Stimulated activated naive CD8-positive, alpha-beta T cell treated with anti-CD3 and anti-CD28 coated beads, Interleukin-15, Interleukin-2, amounts not matched to agents 100 ng/mL and 50 ng/mL, for 24 hours (primary cell): ENCODE results near the gene HBA1.
"Not testable (repeated sequence)": the region's sequence is repeated elsewhere in the genome, so short reads cannot be mapped to it uniquely, and the experiment has no call there.

Source experiments
- H3K27ac Mint-ChIP-seq: one replicate; pipeline ENCODE4 v1.8.0; 2021; ENCODE audit warnings: mild to moderate bottlenecking, mixed read lengths
- H3K27me3 Mint-ChIP-seq: one replicate; pipeline ENCODE4 v1.8.0; 2021; ENCODE audit warnings: mixed read lengths
- H3K36me3 Mint-ChIP-seq: one replicate; pipeline ENCODE4 v1.8.0; 2021; ENCODE audit warnings: low read depth, mixed read lengths
- H3K4me1 Mint-ChIP-seq: one replicate; pipeline ENCODE4 v1.8.0; 2021; ENCODE audit warnings: low read depth, mixed read lengths
- H3K4me3 Mint-ChIP-seq: one replicate; pipeline ENCODE4 v1.8.0; 2021; ENCODE audit warnings: mild to moderate bottlenecking, mixed read lengths
- H3K9me3 Mint-ChIP-seq: one replicate; pipeline ENCODE4 v1.8.0; 2021; ENCODE audit warnings: mixed read lengths

The HBA1 gene

DNA sequence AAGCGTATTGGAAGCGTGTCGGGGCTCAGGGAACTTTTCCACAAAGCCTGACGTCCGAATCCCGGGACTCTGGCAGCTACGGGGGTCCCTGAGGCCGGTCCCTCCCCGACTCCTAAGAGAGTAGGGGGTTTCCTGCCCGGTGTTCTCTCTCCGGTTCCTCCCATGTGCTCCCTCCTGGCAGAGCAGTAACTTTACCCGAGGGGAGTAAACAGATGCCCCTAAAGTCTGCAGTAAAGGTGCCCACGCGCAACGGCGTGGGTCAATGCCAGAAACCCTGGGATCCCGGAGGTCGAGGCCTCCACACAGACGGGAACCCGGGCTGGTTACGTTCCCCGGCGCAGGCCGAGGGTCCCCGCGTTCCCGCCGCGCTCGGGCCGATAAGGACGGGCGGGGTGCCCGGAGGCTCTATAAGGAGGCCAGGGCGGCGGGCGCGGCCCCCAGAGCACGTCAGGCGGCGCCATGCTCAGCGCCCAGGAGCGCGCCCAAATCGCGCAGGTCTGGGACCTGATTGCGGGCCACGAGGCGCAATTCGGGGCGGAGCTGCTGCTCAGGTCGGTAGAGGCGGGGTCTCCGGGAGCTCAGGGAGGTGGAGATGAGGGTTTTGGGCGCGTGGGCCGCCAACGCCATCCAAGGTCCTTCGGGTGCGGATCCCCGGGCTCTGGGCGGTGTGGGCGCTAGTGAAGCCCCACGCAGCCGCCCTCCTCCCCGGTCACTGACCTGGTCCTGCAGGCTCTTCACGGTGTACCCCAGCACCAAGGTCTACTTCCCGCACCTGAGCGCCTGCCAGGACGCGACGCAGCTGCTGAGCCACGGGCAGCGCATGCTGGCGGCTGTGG is 10.7 kb upstream of the HBA1 start, which contains the start of gene HBM:
HBM (plus strand) TSS at position 440 of the 836 bp plus-strand sequence; CDS start at position 460, 20 bp downstream.
- Mint-ChIP-seq H3K36me3 (no peaks in the 10 kb centered on the region), H3K9me3 (no peaks in the 10 kb centered on the region), H3K4me1 (peaks cover 16% of the 10 kb centered on the region), H3K27me3 (peaks cover 51% of the 10 kb centered on the region), H3K27ac (no peak within 1 kb of the TSS), H3K4me3 (peak within 1 kb of the TSS; percentile 30)

DNA sequence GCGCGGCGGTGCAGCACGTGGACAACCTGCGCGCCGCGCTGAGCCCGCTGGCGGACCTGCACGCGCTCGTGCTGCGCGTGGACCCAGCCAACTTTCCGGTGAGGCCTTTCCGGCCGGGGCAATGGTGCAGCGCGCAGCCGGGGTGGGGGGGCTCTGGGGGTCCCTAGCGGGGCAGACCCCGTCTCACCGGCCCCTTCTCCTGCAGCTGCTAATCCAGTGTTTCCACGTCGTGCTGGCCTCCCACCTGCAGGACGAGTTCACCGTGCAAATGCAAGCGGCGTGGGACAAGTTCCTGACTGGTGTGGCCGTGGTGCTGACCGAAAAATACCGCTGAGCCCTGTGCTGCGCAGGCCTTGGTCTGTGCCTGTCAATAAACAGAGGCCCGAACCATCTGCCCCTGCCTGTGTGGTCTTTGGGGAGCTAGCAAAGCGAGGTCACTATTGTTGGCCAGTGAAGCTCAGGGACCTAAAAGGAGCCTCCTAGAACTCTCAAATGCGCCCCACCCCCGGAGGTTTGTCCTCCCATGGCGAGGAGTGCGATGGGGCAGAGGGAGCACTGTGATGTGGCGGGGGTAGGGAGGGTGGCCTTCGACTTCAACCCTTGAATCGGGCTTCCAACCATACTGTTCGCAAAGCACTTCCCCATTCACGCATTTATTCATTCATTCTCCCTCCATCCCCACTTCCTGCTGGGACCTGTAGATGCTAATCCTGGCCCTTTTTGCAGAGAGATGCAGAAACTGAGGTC is 9.9 kb upstream of the HBA1 start:
- peaks cover 16% of the 10 kb centered on the region for H3K4me1 Mint-ChIP-seq
- peaks cover 50% of the 10 kb centered on the region for H3K27me3 Mint-ChIP-seq
- no peak overlapping the region for H3K27ac Mint-ChIP-seq
- no peaks in the 10 kb centered on the region for H3K36me3 Mint-ChIP-seq
- peak overlapping the region; percentile 30 for H3K4me3 Mint-ChIP-seq
- H3K9me3 Mint-ChIP-seq, result no peaks in the 10 kb centered on the region

DNA sequence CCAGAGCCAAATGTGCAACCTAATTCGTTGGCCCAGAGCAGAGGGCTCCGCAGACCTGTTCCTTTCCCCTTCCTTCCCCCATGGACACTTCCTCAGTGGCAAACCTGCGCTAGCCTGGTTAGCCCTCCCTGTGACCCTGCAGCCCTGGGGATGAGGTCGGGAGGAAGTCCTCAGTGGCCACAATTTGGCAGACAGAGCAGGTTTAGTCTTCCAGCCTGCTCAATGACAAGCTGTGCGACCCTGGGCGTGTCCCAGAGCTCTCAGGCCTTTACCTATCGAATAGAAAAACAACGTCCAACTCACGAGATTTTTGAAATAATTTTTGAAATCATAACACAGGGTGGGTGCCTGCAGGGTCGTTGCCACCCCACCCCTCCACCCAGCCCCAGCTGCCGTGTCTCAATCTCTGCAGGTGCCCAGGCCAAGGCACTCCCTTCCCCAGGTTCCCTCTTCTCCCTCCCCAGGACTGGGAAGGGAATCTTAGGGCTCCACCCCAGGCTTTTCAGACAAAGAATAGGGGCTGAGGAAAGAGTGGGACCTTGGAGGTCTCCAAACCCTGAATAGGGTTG is 9.3 kb upstream of the HBA1 start:
- Mint-ChIP-seq H3K4me3 (no peak overlapping the region), H3K36me3 (no peaks in the 10 kb centered on the region), H3K9me3 (no peaks in the 10 kb centered on the region), H3K27me3 (peaks cover 55% of the 10 kb centered on the region), H3K27ac (no peak overlapping the region), H3K4me1 (peaks cover 16% of the 10 kb centered on the region)

DNA sequence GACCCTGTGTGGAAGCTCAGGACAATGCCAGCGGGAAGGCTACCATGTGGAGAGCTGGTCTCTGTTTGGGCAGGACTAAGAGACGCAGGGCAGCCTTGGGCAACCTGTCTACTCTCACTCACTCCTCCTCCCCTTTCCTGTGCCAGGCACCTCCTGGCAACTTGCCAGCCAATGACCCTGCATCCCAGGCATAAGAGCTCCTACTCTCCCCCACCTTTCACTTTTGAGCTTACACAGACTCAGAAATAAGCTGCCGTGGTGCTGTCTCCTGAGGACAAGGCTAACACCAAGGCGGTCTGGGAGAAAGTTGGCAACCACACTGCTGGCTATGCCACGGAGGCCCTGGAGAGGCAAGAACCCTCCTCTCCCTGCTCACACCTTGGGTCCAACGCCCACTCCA is 8.1 kb upstream of the HBA1 start:
- H3K9me3 Mint-ChIP-seq, result no peaks in the 10 kb centered on the region
- H3K4me3 Mint-ChIP-seq, result no peak overlapping the region
- H3K27me3 Mint-ChIP-seq, result peaks cover 53% of the 10 kb centered on the region
- H3K36me3 Mint-ChIP-seq, result no peaks in the 10 kb centered on the region
- no peak overlapping the region for H3K27ac Mint-ChIP-seq
- H3K4me1 Mint-ChIP-seq, result peaks cover 17% of the 10 kb centered on the region

DNA sequence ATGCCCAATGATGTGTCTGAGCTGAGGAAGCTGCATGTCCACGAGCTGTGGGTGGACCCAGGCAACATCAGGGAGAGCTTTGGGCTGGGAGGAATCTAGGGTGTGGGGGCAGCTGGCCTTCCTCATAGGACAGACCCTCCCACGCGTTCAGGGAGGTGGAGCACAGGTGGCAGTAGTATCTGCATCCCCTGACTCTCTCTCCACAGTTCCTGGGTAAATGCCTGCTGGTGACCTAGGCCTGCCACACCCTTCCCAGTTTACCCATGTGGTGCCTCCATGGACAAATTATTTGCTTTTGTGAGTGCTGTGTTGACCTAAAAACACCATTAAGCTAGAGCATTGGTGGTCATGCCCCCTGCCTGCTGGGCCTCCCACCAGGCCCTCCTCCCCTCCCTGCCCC is 7.5 kb upstream of the HBA1 start:
- H3K27me3 Mint-ChIP-seq, result peaks cover 59% of the 10 kb centered on the region

DNA sequence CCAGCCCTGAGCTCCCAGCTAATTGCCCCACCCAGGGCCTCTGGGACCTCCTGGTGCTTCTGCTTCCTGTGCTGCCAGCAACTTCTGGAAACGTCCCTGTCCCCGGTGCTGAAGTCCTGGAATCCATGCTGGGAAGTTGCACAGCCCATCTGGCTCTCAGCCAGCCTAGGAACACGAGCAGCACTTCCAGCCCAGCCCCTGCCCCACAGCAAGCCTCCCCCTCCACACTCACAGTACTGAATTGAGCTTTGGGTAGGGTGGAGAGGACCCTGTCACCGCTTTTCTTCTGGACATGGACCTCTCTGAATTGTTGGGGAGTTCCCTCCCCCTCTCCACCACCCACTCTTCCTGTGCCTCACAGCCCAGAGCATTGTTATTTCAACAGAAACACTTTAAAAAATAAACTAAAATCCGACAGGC is 6.4 kb upstream of the HBA1 start:
- not testable (repeated sequence) for H3K27ac Mint-ChIP-seq, H3K36me3 Mint-ChIP-seq, H3K4me3 Mint-ChIP-seq, H3K9me3 Mint-ChIP-seq
- peaks cover 22% of the 10 kb centered on the region for H3K4me1 Mint-ChIP-seq
- peaks cover 68% of the 10 kb centered on the region for H3K27me3 Mint-ChIP-seq

More for the DNA sequence above, 7.5 kb upstream of the HBA1 start:
- Mint-ChIP-seq H3K9me3 (no peaks in the 10 kb centered on the region), H3K4me1 (peaks cover 19% of the 10 kb centered on the region), H3K27ac (no peak overlapping the region), H3K4me3 (no peak overlapping the region), H3K36me3 (no peaks in the 10 kb centered on the region)

DNA sequence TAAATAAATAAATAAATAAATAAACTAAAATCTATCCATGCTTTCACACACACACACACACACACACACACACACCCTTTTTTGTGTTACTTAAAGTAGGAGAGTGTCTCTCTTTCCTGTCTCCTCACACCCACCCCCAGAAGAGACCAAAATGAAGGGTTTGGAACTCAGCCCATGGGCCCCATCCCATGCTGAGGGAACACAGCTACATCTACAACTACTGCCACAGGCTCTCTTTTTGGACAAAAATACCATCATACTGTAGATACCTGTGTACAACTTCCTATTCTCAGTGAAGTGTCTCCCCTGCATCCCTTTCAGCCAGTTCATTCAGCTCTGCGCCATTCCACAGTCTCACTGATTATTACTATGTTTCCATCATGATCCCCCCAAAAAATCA is 5.7 kb upstream of the HBA1 start:
- Mint-ChIP-seq H3K9me3 (no peaks in the 10 kb centered on the region), H3K27ac (no peak overlapping the region), H3K36me3 (no peaks in the 10 kb centered on the region), H3K4me1 (peaks cover 22% of the 10 kb centered on the region), H3K4me3 (no peak overlapping the region), H3K27me3 (peaks cover 68% of the 10 kb centered on the region)

DNA sequence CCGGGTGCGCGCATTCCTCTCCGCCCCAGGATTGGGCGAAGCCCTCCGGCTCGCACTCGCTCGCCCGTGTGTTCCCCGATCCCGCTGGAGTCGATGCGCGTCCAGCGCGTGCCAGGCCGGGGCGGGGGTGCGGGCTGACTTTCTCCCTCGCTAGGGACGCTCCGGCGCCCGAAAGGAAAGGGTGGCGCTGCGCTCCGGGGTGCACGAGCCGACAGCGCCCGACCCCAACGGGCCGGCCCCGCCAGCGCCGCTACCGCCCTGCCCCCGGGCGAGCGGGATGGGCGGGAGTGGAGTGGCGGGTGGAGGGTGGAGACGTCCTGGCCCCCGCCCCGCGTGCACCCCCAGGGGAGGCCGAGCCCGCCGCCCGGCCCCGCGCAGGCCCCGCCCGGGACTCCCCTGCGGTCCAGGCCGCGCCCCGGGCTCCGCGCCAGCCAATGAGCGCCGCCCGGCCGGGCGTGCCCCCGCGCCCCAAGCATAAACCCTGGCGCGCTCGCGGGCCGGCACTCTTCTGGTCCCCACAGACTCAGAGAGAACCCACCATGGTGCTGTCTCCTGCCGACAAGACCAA is 4.0 kb upstream of the HBA1 start, which contains the start of gene HBA2:
HBA2 (plus strand) TSS at position 503 of the 568 bp plus-strand sequence; CDS start at position 540, 37 bp downstream.
- not testable (repeated sequence) for H3K36me3 Mint-ChIP-seq, H3K27ac Mint-ChIP-seq, H3K9me3 Mint-ChIP-seq, H3K4me3 Mint-ChIP-seq
- Mint-ChIP-seq H3K4me1 (peaks cover 12% of the 10 kb centered on the region), H3K27me3 (peaks cover 59% of the 10 kb centered on the region)

DNA sequence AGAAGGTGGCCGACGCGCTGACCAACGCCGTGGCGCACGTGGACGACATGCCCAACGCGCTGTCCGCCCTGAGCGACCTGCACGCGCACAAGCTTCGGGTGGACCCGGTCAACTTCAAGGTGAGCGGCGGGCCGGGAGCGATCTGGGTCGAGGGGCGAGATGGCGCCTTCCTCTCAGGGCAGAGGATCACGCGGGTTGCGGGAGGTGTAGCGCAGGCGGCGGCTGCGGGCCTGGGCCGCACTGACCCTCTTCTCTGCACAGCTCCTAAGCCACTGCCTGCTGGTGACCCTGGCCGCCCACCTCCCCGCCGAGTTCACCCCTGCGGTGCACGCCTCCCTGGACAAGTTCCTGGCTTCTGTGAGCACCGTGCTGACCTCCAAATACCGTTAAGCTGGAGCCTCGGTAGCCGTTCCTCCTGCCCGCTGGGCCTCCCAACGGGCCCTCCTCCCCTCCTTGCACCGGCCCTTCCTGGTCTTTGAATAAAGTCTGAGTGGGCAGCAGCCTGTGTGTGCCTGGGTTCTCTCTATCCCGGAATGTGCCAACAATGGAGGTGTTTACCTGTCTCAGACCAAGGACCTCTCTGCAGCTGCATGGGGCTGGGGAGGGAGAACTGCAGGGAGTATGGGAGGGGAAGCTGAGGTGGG is 3.1 kb upstream of the HBA1 start:
- not testable (repeated sequence) for H3K36me3 Mint-ChIP-seq, H3K4me3 Mint-ChIP-seq, H3K9me3 Mint-ChIP-seq, H3K27ac Mint-ChIP-seq
- Mint-ChIP-seq H3K27me3 (peaks cover 61% of the 10 kb centered on the region), H3K4me1 (peaks cover 17% of the 10 kb centered on the region)

DNA sequence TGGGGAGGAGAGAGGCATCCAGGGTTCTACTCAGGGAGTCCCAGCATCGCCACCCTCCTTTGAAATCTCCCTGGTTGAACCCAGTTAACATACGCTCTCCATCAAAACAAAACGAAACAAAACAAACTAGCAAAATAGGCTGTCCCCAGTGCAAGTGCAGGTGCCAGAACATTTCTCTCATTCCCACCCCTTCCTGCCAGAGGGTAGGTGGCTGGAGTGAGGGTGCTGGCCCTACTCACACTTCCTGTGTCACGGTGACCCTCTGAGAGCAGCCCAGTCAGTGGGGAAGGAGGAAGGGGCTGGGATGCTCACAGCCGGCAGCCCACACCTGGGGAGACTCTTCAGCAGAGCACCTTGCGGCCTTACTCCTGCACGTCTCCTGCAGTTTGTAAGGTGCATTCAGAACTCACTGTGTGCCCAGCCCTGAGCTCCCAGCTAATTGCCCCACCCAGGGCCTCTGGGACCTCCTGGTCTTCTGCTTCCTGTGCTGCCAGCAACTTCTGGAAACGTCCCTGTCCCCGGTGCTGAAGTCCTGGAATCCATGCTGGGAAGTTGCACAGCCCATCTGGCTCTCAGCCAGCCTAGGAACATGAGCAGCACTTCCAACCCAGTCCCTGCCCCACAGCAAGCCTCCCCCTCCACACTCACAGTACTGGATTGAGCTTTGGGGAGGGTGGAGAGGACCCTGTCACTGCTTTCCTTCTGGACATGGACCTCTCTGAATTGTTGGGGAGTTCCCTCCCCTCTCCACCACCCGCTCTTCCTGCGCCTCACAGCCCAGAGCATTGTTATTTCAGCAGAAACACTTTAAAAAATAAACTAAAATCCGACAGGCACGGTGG is 2.3 kb upstream of the HBA1 start:
- not testable (repeated sequence) for H3K4me3 Mint-ChIP-seq, H3K9me3 Mint-ChIP-seq, H3K27ac Mint-ChIP-seq, H3K36me3 Mint-ChIP-seq
- peaks cover 60% of the 10 kb centered on the region for H3K27me3 Mint-ChIP-seq
- H3K4me1 Mint-ChIP-seq, result peaks cover 17% of the 10 kb centered on the region

DNA sequence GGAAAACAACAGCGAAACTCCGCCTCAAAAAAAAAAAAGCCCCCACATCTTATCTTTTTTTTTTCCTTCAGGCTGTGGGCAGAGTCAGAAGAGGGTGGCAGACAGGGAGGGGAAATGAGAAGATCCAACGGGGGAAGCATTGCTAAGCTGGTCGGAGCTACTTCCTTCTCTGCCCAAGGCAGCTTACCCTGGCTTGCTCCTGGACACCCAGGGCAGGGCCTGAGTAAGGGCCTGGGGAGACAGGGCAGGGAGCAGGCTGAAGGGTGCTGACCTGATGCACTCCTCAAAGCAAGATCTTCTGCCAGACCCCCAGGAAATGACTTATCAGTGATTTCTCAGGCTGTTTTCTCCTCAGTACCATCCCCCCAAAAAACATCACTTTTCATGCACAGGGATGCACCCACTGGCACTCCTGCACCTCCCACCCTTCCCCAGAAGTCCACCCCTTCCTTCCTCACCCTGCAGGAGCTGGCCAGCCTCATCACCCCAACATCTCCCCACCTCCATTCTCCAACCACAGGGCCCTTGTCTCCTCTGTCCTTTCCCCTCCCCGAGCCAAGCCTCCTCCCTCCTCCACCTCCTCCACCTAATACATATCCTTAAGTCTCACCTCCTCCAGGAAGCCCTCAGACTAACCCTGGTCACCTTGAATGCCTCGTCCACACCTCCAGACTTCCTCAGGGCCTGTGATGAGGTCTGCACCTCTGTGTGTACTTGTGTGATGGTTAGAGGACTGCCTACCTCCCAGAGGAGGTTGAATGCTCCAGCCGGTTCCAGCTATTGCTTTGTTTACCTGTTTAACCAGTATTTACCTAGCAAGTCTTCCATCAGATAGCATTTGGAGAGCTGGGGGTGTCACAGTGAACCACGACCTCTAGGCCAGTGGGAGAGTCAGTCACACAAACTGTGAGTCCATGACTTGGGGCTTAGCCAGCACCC is 1.2 kb upstream of the HBA1 start:
- H3K27me3 Mint-ChIP-seq, result peaks cover 62% of the 10 kb centered on the region
- no peak overlapping the region for H3K4me3 Mint-ChIP-seq
- peaks cover 21% of the 10 kb centered on the region for H3K4me1 Mint-ChIP-seq
- no peak overlapping the region for H3K27ac Mint-ChIP-seq
- no peaks in the 10 kb centered on the region for H3K36me3 Mint-ChIP-seq
- no peaks in the 10 kb centered on the region for H3K9me3 Mint-ChIP-seq

DNA sequence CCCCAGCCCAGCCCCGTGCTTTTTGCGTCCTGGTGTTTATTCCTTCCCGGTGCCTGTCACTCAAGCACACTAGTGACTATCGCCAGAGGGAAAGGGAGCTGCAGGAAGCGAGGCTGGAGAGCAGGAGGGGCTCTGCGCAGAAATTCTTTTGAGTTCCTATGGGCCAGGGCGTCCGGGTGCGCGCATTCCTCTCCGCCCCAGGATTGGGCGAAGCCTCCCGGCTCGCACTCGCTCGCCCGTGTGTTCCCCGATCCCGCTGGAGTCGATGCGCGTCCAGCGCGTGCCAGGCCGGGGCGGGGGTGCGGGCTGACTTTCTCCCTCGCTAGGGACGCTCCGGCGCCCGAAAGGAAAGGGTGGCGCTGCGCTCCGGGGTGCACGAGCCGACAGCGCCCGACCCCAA is 474 bp upstream of the HBA1 start:
- Mint-ChIP-seq H3K4me1 (peaks cover 21% of the 10 kb centered on the region), H3K4me3 (peak overlapping the region; percentile 30)
- H3K9me3 Mint-ChIP-seq, result not testable (repeated sequence)

DNA sequence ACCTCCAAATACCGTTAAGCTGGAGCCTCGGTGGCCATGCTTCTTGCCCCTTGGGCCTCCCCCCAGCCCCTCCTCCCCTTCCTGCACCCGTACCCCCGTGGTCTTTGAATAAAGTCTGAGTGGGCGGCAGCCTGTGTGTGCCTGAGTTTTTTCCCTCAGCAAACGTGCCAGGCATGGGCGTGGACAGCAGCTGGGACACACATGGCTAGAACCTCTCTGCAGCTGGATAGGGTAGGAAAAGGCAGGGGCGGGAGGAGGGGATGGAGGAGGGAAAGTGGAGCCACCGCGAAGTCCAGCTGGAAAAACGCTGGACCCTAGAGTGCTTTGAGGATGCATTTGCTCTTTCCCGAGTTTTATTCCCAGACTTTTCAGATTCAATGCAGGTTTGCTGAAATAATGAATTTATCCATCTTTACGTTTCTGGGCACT is 928 bp downstream of the HBA1 start:
- peaks cover 50% of the 10 kb centered on the region for H3K27me3 Mint-ChIP-seq
- no peak overlapping the region for H3K27ac Mint-ChIP-seq
- H3K4me1 Mint-ChIP-seq, result peaks cover 24% of the 10 kb centered on the region

More for the DNA sequence above, 474 bp upstream of the HBA1 start:
- not testable (repeated sequence) for H3K36me3 Mint-ChIP-seq, H3K27ac Mint-ChIP-seq
- H3K27me3 Mint-ChIP-seq, result peaks cover 56% of the 10 kb centered on the region

More for the DNA sequence above, 928 bp downstream of the HBA1 start:
- no peaks in the 10 kb centered on the region for H3K9me3 Mint-ChIP-seq
- no peaks in the 10 kb centered on the region for H3K36me3 Mint-ChIP-seq
- no peak overlapping the region for H3K4me3 Mint-ChIP-seq
